ENCODE measurements around the gene MTHFD1L.

The MTHFD1L gene

DNA sequence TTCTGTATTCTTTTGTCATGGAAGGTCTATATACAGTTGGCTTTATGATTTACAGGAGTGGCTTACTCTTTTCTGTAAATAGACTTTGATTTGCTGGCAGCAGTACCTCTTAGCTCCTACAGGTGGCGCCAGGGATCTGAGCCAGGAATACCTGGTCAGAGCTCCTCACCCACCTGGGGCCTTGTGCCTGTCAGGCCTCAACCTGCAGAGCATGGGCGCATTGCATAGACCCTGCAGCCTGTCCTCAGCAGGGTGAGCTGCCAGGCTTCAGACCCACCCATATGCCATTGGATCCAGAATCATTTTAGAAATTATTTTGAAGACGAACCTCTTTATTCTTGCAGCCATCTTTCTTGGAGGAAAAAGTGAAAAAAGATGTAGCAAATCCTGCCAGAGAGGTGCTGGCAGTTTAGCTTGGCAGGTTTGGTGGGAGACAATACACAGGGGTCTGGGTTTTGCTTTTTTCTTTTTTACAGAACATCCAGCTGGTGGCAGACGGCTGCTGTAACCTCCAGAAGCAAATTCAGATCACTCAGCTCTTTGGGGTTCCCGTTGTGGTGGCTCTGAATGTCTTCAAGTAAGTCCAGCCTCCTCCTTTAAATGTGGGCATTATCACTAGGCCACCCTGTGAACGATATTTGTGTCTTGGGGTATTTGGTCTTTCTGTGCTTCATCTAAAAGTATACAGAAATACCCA lies 149.1 kb downstream of the MTHFD1L start:
- H3K4me1 Mint-ChIP-seq = no peaks in the 10 kb centered on the region
- H3K27me3 Mint-ChIP-seq = no peaks in the 10 kb centered on the region
- H3K27ac Mint-ChIP-seq = no peak overlapping the region
- no peak overlapping the region for H3K4me3 Mint-ChIP-seq
- H3K9me3 Mint-ChIP-seq = no peaks in the 10 kb centered on the region
- ATAC-seq = peak; percentile 64
- H3K36me3 Mint-ChIP-seq = peaks cover 25% of the 10 kb centered on the region

DNA sequence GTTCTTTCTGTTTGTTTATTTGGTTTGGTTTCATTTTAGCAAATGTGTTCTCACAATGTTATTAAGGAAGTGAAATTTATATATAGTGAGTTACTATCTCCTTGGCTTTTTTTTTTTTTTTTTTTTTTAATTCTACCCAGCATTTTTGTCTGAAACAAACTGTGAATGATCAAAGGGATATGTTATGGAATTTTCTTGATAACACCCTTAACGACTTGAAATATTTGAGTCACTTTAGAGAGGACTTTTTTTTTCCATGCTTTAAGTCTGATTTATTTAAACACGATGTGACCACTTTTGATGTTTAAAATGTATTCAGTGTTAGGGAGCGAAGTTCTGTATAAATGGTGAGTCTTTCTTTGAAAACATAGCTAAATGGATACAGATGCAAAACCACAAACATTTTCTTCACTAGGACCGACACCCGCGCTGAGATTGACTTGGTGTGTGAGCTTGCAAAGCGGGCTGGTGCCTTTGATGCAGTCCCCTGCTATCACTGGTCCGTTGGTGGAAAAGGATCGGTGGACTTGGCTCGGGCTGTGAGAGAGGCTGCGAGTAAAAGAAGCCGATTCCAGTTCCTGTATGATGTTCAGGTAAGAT lies 149.7 kb downstream of the MTHFD1L start:
- ATAC-seq = no peak
- no peak overlapping the region for H3K4me3 Mint-ChIP-seq
- no peaks in the 10 kb centered on the region for H3K9me3 Mint-ChIP-seq
- no peaks in the 10 kb centered on the region for H3K27me3 Mint-ChIP-seq
- no peaks in the 10 kb centered on the region for H3K4me1 Mint-ChIP-seq
- H3K36me3 Mint-ChIP-seq = peaks cover 25% of the 10 kb centered on the region
- H3K27ac Mint-ChIP-seq = no peak overlapping the region

DNA sequence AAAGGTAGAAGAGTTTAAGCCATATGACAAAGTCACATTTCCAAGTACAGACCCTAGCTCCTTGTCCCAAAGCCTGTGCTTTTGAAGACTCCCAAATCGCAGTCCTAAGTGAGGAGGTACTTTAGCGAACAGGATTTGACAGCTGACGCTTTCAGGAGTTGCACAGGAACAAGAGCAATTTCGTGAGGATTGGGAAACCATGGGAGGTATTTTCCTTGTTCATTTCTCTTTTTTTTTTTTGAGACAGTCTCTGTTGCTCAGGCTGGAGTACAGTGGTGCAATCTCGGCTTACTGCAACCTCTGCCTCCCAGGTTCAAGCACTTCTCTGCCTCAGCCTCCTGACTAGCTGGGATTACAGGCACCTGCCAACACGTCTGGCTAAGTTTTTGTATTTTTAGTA lies 150.6 kb downstream of the MTHFD1L start:
- H3K9me3 Mint-ChIP-seq = no peaks in the 10 kb centered on the region
- no peaks in the 10 kb centered on the region for H3K27me3 Mint-ChIP-seq

DNA sequence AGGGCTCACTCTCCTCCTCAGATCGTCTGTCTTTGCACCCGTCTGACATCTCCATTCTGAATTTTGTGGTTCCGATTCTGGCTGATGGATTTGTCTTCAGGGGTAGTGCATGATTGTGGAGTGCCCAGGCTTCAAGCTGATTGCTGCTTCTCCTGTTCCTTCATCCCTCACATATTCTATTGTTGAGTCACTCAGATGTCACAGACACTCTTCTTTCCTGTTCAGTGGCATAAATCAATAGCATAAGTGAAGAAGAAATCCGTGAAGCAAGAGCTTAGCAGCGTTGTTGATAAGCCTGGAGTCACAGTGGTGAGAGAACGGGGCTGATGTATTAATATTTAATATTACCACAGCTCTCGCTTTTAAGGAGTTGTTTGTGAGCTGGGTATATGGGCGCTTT lies 152.5 kb downstream of the MTHFD1L start:
- H3K27me3 Mint-ChIP-seq = no peaks in the 10 kb centered on the region
- no peaks in the 10 kb centered on the region for H3K9me3 Mint-ChIP-seq
- H3K36me3 Mint-ChIP-seq = peaks cover 26% of the 10 kb centered on the region
- no peak for ATAC-seq
- H3K4me1 Mint-ChIP-seq = no peaks in the 10 kb centered on the region
- H3K27ac Mint-ChIP-seq = no peak overlapping the region
- H3K4me3 Mint-ChIP-seq = no peak overlapping the region

More for the DNA sequence above, 150.6 kb downstream of the MTHFD1L start:
- ATAC-seq = no peak
- no peak overlapping the region for H3K4me3 Mint-ChIP-seq
- no peaks in the 10 kb centered on the region for H3K4me1 Mint-ChIP-seq
- peaks cover 25% of the 10 kb centered on the region for H3K36me3 Mint-ChIP-seq
- H3K27ac Mint-ChIP-seq = no peak overlapping the region

DNA sequence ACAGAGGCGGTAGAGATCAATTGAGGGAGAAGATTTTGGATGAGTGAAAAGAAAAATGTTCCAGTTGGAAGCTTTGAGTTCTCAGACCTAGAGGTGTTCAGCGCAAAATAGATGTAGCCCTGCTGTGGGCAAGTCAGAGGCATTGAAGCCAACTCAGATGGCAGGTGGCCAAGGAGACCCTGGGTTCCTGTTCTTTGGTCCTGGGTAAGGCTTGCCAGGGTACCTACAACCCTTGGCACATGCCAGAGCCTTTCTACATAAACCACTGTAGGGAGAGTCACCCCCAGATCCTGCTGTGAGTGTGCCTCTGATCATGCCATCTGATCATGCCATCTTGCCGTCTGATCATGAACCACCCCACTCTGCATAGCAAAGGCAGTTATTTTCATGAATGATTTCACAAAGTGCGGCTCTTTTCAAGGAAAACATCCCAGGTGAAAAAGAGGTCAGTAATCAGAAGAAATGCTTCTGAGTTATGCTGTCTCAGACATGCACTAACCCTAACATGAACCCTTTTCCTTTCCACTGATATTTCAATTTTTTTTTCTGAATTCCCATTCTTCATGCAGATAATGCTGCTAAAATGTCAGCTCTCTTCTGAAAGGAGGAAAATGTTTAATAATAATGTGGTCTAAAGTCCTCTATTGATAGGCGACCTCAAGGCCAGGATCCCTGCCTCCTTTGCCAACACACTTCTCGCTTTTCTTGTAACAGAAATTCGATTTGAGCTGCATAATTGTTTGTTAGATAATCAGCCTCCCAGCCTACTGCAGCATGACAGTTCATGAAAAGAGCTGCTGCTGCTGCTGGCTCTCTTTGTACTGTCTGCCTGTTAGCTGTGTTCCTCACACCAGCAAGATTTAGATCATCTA lies 153.6 kb downstream of the MTHFD1L start:
- Mint-ChIP-seq H3K36me3 (peaks cover 37% of the 10 kb centered on the region), H3K27me3 (no peaks in the 10 kb centered on the region), H3K27ac (no peak overlapping the region), H3K4me1 (no peaks in the 10 kb centered on the region), H3K9me3 (no peaks in the 10 kb centered on the region), H3K4me3 (no peak overlapping the region)
- ATAC-seq = no peak

DNA sequence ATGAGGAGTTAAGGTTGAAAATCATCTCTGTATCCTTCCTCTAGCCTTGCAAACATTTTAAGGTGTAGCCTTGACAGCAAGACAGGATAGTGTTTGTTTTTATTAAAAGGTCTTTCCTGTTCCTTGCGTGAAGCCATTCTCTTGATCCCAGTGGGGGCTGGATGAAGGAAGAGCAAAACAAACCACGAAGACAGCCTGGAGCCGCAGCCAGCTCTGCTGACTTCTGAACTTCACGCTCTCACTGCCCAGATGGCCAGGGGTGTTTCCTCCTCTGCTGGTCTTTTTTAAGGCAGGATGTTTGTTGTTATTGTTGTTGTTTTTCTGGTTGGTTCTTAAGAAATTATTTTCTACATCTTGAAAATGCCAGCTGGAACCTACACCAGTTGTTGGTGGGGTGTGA lies 156.4 kb downstream of the MTHFD1L start:
- H3K4me3 Mint-ChIP-seq = no peak overlapping the region
- H3K4me1 Mint-ChIP-seq = no peaks in the 10 kb centered on the region
- H3K27me3 Mint-ChIP-seq = no peaks in the 10 kb centered on the region
- H3K27ac Mint-ChIP-seq = no peak overlapping the region
- ATAC-seq = no peak
- H3K36me3 Mint-ChIP-seq = peaks cover 39% of the 10 kb centered on the region
- H3K9me3 Mint-ChIP-seq = no peaks in the 10 kb centered on the region

DNA sequence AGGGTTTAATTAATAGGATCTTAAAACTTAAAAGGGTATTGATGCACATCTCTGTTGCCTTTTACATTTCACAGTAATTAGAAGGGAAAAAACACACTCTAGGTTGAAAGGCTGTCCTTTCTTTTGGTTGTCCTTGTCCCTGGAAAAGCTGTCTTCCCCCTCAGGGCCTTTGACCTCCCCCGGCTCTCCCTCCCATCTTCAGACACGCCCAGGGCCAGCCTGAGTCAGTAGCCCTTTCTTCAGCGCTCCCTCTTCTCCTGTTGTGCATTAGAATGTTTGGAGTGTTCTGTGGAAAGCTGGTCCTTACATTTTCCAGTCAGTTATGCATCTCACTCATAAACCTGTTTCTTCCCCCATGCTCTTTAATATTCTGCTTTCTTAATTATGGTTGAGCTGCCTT lies 157.0 kb downstream of the MTHFD1L start:
- Mint-ChIP-seq H3K9me3 (no peaks in the 10 kb centered on the region), H3K27me3 (no peaks in the 10 kb centered on the region), H3K27ac (no peak overlapping the region), H3K4me1 (no peaks in the 10 kb centered on the region), H3K36me3 (peaks cover 45% of the 10 kb centered on the region), H3K4me3 (no peak overlapping the region)
- ATAC-seq = no peak

DNA sequence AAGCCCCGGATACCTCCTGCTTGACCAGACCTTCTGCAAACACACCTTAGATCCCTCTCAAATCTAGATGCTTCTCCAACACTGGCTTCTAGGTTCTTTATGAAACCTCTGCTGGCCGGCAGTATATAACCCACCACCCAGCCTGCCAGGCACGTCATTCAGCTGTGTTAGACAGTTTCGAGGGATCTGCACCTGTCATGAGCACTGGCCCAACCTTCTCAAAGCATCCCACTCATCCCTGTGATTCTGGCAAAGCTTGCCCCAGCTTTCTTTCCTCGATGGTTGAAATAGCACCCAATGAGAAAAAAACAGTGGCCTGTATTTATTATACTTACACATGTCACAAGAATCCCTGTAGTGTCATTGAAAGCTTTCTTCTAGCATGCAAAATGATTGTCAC lies 157.8 kb downstream of the MTHFD1L start:
- ATAC-seq = no peak
- H3K36me3 Mint-ChIP-seq = peaks cover 54% of the 10 kb centered on the region
- H3K9me3 Mint-ChIP-seq = peaks cover 2% of the 10 kb centered on the region
- no peaks in the 10 kb centered on the region for H3K4me1 Mint-ChIP-seq
- no peak overlapping the region for H3K4me3 Mint-ChIP-seq
- H3K27me3 Mint-ChIP-seq = no peaks in the 10 kb centered on the region
- H3K27ac Mint-ChIP-seq = no peak overlapping the region

DNA sequence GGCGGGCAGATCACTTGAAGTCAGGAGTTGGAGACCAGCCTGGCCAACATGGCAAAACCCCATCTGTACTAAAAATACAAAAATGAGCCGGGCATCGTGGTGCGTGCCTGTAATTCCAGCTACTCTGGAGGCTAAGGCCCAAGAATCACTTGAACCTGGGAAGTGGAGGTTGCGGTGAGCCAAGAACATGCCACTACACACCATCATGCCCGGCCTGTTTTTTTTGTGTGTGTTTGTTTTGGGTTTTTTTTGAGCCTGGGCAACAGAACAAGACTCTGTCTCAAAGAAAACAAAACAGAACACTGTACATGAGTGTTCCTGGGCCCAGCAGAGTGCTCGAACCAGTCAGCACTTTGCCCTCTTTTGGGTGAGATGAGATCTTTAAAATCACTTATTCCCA lies 159.1 kb downstream of the MTHFD1L start:
- Mint-ChIP-seq H3K27me3 (no peaks in the 10 kb centered on the region), H3K36me3 (peaks cover 58% of the 10 kb centered on the region), H3K9me3 (peaks cover 3% of the 10 kb centered on the region), H3K27ac (no peak overlapping the region), H3K4me1 (no peaks in the 10 kb centered on the region), H3K4me3 (no peak overlapping the region)
- no peak for ATAC-seq

DNA sequence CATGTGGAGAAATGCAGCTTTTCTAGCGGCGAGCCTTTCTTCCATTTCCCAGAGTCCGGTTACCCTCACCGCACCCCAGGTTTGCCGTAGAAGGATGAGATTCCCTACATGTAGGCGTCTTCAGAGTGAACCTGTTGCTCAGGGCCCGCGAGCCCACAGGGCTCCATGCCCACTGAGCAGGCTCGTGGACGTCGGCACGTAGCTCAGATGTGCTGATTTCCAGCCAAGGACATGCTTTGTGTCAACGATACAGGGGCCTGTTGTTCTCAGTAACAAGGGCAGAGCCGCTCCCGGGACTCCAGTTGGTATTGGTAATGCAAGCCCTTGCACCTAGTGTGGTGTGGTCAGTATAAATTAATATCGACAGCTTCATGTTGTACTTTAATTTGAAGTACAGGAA lies 159.6 kb downstream of the MTHFD1L start:
- Mint-ChIP-seq H3K9me3 (peaks cover 3% of the 10 kb centered on the region), H3K27me3 (no peaks in the 10 kb centered on the region), H3K4me1 (no peaks in the 10 kb centered on the region), H3K36me3 (peaks cover 58% of the 10 kb centered on the region), H3K4me3 (no peak overlapping the region), H3K27ac (no peak overlapping the region)
- ATAC-seq = no peak

DNA sequence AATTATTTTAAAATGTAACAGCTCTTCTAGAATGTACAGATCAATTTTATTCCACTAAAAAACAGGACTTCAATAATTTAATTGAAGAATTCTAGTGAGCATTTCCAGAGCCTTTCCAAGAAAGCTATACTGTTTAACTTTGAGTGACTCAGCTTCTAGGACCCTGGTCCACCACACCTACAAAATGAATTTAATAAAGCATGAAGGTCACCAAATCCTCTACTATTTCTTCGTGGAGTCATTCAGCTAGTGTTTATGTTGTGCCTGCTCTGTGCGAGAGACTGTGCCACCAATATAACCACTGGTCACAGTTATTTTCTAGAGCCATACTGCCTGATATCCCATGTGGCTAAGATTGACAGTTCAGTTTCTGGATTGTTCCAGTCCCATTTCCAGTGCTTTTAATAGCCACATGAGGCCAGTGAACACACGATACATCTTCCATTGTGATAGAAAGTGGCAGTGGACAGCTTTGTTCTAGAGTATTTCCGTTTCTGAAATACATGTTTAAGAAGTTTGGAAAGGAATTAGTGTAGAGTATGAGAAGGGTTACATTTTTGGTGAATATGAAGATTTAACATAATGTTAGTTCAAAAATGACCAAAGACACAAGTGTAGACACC lies 160.7 kb downstream of the MTHFD1L start:
- ATAC-seq = no peak
- H3K9me3 Mint-ChIP-seq = peaks cover 3% of the 10 kb centered on the region
- peaks cover 58% of the 10 kb centered on the region for H3K36me3 Mint-ChIP-seq
- no peak overlapping the region for H3K4me3 Mint-ChIP-seq
- H3K4me1 Mint-ChIP-seq = no peaks in the 10 kb centered on the region
- H3K27me3 Mint-ChIP-seq = no peaks in the 10 kb centered on the region
- H3K27ac Mint-ChIP-seq = no peak overlapping the region

DNA sequence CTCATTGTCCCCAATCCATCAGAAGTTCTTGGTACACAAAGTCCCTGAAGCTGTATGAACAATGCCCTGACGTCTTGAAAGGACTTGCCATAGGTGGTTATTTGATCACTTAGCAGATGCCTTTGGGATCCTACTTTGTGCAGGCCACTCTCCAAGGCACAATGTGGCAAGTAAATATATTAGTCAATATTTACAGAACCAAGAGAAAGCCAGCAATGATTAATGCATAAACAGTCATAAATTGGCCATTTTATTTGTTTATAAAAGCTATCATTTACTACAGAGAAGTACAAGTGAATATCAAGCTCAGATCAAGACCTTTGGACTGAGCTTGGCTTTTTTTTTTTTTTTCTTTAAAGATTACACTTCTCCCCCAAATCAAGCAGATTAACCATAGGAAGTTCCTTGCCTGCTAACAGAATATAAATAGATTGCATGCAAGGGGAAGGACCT lies 161.8 kb downstream of the MTHFD1L start:
- H3K27me3 Mint-ChIP-seq = no peaks in the 10 kb centered on the region
- H3K27ac Mint-ChIP-seq = no peak overlapping the region
- H3K36me3 Mint-ChIP-seq = peaks cover 65% of the 10 kb centered on the region

DNA sequence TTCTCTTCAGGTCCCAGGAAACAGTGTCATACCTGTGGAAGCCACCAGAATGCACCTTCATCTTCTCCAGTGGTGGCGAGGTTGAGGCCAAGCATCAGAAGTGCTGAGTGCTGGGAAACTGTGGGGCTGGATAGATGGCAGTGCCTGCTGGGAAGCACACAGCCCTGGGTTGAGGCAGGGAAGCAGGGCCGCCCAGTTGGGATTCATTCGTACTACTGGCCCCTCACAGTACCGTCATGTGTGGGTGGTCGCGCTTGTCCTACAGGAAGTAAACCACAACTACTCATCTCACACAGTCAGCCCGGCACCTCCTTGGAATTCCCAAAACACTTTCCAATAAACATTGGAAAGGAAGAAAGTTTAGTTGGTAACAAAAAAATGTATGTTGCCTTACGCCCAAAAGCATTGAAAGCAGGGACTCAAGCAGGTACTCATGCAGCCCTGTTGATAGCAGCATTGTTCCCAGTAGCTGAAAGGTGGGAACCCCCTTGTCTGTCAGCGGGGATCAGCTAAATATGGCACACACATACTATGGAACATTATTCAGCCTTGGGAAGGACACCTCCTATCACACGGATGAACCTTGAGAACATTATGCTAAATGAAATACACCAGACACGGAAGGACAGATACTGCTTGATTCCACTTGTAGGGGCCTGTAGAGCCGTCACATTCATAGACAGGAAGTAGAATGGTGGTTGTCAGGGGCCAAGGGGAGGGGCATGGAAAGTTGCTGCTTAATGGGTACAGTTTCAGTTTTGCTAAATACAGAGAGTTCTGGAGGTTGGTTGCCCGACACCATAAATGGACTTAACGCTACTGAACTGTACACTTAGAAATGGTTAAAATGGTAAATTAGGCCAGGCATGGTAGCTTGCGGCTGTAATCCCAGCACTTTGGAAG lies 162.7 kb downstream of the MTHFD1L start:
- no peaks in the 10 kb centered on the region for H3K27me3 Mint-ChIP-seq
- peaks cover 3% of the 10 kb centered on the region for H3K9me3 Mint-ChIP-seq
- H3K4me1 Mint-ChIP-seq = no peaks in the 10 kb centered on the region
- H3K36me3 Mint-ChIP-seq = peaks cover 59% of the 10 kb centered on the region
- no peak overlapping the region for H3K4me3 Mint-ChIP-seq
- no peak overlapping the region for H3K27ac Mint-ChIP-seq
- ATAC-seq = no peak

More for the DNA sequence above, 161.8 kb downstream of the MTHFD1L start:
- H3K9me3 Mint-ChIP-seq = peaks cover 3% of the 10 kb centered on the region
- no peak for ATAC-seq
- H3K4me3 Mint-ChIP-seq = no peak overlapping the region
- H3K4me1 Mint-ChIP-seq = no peaks in the 10 kb centered on the region

DNA sequence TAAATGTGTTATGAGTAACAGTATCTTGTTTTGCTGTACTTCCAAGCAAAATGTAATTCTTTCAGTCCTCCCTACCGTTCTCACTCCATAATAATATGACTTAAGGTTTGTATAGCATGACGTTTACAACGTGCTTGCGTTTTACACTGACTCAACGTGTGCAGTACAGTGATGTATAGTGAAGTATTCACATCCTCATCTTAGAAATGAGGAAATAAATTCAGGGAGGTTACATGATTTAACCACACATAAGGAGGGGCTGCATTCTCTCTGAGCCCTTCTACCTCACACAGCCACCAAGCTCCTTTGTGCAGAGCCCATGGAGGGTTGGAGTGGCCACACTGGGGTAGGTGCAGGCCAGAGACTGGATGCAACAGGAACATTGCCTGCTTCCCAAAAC lies 164.5 kb downstream of the MTHFD1L start:
- Mint-ChIP-seq H3K27me3 (no peaks in the 10 kb centered on the region), H3K4me1 (no peaks in the 10 kb centered on the region), H3K9me3 (peaks cover 3% of the 10 kb centered on the region), H3K27ac (no peak overlapping the region), H3K36me3 (peaks cover 61% of the 10 kb centered on the region), H3K4me3 (no peak overlapping the region)
- ATAC-seq = no peak
